Posterior cingulate gyrus (tissue), 11 donors: ENCODE results near the gene ANXA11.
A peak's percentile ranks its signal among the peaks of the same experiment; 100 is the strongest.

Experiments used
- DNase-seq, 10 donors: peaks; one replicate each; pipeline versions ENCODE4 v3.0.0 to v3.0.0-alpha.2; 2020 to 2021; ENCODE audit warnings: mixed read lengths in 3 of 10
- intact Hi-C: fragments of 100-400 bp; cut with DNase I; formaldehyde crosslinking; loops from one replicate; pipeline ENCODE4 v1.15.1; 2023

The ANXA11 gene

DNA sequence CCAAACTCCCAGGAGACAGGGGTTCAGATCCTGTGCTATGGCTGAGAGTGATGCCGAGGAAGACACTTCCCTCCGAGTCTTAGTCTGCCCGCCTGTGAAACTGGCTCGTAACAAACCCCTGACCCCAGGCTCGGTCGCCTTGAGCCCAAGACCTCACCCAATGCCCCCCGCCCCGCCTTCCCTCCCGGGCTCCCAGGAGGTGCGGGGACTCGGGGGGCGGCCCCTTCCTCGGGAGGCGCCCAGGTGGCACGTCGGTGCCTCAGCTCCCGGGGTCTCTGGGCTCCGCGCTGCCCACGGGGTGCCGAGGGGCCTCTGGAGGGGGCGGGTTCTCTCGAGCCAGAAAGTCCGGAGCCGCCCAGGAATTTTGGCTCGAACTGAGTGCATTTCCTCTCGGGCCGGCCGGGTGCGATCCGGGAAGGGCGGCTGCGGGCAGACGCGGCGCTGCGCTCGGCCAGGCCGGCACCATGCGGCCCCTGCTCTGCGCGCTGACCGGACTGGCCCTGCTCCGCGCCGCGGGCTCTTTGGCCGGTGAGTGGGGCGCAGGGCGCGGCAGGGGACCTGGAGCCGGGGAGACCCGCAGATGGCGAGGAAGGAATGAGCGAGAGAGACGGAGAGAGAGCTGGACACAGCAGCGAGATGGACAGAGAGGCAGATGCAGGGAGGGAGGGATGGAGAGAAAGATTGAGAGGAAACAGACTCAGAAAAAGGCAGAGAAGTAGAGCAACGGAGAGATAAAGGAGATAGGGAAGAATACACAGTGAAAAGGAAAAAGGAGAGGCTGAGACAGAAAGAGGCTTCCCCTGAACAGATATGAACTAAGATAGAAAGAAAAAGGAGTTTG is 72.8 kb downstream of the ANXA11 start, which contains the start of gene PLAC9:
Gene PLAC9 (plus strand): TSS at position 432 of the 841 bp plus-strand sequence. CDS start 33 bp downstream, at position 465.
- intact Hi-C loops: no loop called here
- DNase-seq: peak in 1 of 10 donors; percentile 68

DNA sequence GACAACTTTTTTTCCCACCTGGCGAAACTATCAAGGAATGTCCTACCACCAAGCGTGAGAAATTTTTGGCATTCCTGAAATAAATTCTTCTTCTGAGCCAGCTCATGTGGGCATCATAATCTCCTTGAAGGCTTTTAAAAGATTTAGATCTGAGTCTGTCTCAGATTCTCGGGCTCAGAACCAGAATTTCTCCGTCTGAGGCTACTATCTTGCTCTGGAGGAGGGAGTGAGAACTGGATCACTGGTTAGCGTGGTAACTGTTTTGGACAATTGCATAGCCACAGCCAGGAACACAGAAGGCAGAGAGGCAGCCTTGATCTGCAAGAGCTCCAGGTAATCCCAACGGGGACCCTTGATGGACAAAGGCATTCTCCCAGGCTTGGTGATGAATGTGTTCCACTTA is 73.8 kb downstream of the ANXA11 start:
- DNase-seq: no peak
- intact Hi-C loops: no loop called here

DNA sequence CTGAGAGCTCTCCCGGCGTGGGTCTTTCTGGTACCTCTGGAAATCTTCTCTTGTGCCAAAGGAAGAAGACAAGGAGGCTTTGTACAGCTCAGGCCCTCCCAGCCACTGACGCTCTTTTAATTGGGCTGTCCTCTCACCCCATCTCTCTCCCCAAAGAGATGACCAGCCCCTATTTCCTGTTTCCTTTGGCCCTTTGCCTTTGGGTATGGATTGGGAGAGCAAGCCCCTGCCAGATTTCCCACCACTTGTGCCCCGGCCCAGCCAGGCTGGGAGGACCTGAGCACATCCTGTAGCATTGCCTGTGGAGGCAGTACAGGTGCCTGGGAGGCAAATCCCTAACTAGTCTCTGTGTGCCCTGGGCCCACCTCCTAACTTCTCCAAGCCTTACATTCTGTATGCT is 78.5 kb downstream of the ANXA11 start:
- DNase-seq: no peak
- intact Hi-C loops: no loop called here

- DNase-seq: no peak
- intact Hi-C loops: no loop called here
Observed at GRCh38 chr10:80122746-80123145, 82.6 kb downstream of the ANXA11 start.

DNA sequence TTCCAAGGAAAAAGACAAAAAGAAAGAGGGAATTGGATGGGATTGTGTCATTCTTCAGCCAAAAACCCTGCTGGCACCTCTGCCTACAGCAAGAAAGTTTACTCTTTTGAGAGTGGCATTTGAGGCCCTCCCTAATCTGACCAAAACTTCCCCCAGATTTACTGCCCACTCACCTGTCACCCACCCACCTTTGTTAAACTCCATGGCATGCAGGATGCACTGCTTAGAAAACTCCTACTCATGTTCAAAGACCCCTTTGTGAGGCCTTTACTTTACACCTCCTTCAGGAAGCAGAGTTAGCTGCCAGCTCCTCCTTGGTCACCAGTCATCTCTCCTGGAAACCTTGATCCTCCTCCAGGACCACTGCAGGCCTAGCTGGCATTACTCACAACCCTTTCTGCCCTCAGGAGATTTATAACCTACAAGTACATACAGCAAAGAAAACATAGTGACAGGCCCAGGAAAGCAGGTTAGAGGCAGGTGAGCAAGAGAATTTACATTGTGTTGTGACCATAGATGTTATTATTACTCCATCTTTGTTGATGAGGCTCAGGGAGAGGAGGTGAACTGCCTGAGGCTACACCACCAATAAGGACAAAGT is 83.1 kb downstream of the ANXA11 start:
- intact Hi-C loops: no loop called here
- DNase-seq: no peak

- intact Hi-C loops: no loop called here
- no peak for DNase-seq
Observed at GRCh38 chr10:80118669-80119068, 86.7 kb downstream of the ANXA11 start.

DNA sequence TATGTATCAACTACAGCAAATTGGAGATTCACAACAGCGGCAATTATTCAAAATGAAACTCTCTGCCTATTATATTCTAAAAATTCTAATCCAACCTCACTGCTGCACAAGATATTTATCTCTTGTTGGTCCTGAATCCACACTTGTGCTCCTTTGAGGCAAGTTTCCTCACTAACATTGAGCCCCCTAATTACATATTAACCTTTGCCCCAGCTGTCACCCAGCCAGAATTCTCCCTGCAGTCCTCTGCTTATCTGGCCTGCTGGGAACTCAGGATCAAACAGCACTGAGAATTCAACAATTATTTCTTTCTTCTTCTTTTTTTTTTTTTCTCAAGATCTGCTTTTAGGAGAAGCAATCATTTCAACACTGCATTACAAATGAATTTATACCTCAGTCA is 94.4 kb downstream of the ANXA11 start:
- intact Hi-C loops: no loop called here
- DNase-seq: no peak

DNA sequence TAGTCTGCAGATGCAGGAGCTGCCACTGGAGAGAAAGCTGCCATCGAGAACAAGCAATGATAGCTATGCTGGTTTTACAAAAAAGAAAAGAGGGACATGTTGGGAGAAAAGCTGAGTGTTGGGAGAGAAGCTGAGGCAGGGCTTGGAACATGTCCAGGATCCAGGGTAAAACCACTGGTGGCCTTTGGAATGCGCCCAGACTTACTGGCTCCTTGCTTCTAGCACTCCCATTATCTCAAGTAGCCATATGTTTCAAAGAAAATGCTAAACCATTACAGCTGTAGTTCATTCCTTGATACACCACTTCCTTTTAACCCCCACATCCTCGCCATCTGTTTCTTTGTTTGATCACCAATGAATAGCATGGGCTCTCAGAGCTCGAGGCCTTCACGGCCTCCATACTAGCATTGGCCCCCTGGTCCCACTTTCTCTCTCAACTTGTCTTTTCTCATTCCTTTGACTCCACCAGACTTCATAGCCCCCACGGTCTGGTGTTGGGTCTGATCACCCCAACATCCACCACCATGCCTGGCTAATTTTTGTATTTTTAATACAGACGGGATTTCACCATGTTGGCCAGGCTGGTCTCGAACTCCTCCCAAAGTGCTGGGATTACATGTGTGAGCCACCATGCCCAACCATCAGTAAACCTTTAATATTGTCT is 96.6 kb downstream of the ANXA11 start:
- intact Hi-C loops: no loop called here
- no peak for DNase-seq

DNA sequence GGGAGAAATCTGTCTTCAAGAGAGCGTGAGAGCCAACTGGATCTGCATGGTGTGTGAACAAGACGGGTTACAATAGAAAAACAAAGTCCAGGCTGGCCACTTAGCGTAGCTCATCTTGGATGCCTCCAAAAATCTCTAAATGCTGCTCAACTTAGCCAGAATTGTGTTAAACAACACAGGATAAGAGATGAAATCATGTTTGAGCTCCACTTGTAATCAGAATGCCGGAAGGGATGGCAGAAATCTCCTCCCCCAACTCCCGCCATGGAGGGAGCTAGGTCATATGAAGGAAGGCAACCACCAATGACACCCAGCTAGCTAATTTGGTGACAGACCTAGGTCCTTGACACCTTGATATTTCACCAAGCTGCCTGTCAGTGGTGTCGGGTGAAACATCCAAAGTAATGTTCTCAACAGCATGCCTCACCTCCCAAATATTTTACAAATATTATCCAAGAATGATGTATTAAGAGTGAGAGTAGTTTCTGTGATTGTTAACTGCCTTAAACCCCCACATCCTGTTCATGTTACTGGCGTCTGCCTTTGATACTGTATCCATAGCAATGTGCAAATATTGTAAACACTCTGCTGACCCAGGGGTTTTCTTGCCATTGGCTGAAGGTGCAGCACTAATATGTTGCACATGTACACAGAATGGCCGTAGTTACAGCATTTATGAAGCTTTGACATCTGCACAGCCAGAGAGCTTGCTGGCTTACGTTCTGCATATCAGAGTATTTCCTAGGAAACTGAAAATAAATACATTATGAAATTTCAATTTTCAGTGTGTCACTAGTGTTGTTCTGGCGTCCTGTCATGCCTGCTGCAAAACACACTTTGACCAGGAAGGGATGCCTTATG is 101.0 kb downstream of the ANXA11 start:
- intact Hi-C loops: no loop called here
- no peak for DNase-seq
